A673 (cell line): Measurements from ENCODE around the gene ADAM12. TPM values are rescaled to one million over a fixed set of nuclear protein-coding genes. Genes with fewer than 3 reads are reported as not detected.
A peak's percentile ranks its signal among the peaks of the same experiment; 100 is the strongest.

ENCODE experiments used
- BruUV-seq: library from RNA; stranded (reverse); fragments of 400-500 nt; replicated peaks from 2 replicates; lab custom pipeline; 2021; lab: Mats Ljungman, UMichigan
- CTCF ChIA-PET: fragments of 300-600 bp; sonication (Branson Sonifier 250); formaldehyde crosslinking; loops from one replicate; lab custom pipeline; 2022; ENCODE audit warnings: antibody characterized with exemption; lab: Charles Lee
- POLR2A ChIA-PET: fragments of 300-600 bp; sonication (Branson Sonifier 250); formaldehyde crosslinking; loops from one replicate; lab custom pipeline; 2022; ENCODE audit warnings: antibody characterized with exemption; ENCODE audit not compliant: low non-redundant PET; lab: Charles Lee
- DNase-seq: peaks from one replicate; pipeline ENCODE4 v3.0.0-alpha.2; 2015; ENCODE audit warnings: low spot score
- H3K27ac ChIP-seq: fragments of 200-600 bp; sonication (generic); 2 replicates; pipeline ENCODE4 v1.5.1; 2016; ENCODE audit warnings: mixed run types, low read depth, mild to moderate bottlenecking, mixed read lengths, antibody characterized with exemption, low read length; ENCODE audit not compliant: poor library complexity, severe bottlenecking
- H3K27me3 ChIP-seq: fragments of 200-600 bp; sonication (generic); replicated peaks from 2 replicates; pipeline ENCODE4 v1.6.1; 2017; ENCODE audit warnings: mixed run types, low read depth, mild to moderate bottlenecking, mixed read lengths, antibody characterized with exemption, low read length; ENCODE audit not compliant: insufficient read depth, poor library complexity
- H3K36me3 ChIP-seq: fragments of 200-600 bp; sonication (generic); 2 replicates; pipeline ENCODE4 v1.6.1; 2016; ENCODE audit warnings: mixed run types, mild to moderate bottlenecking, mixed read lengths, antibody characterized with exemption, low read length; ENCODE audit not compliant: insufficient read depth, poor library complexity, severe bottlenecking
- H3K4me1 ChIP-seq: fragments of 200-600 bp; sonication (generic); 2 replicates; pipeline ENCODE4 v1.6.1; 2017; ENCODE audit warnings: mixed run types, mild to moderate bottlenecking, mixed read lengths, antibody characterized with exemption, low read length; ENCODE audit not compliant: insufficient read depth, poor library complexity, severe bottlenecking
- H3K4me3 ChIP-seq: fragments of 200-600 bp; sonication (generic); 2 replicates; pipeline ENCODE4 v1.5.1; 2016; ENCODE audit warnings: low read depth, mixed run types, mild to moderate bottlenecking, mixed read lengths, low read length; ENCODE audit not compliant: poor library complexity, severe bottlenecking
- H3K9me3 ChIP-seq: fragments of 200-600 bp; sonication (generic); 2 replicates; pipeline ENCODE4 v1.6.1; 2016; ENCODE audit warnings: mixed run types, low read depth, mild to moderate bottlenecking, mixed read lengths, antibody characterized with exemption, low read length; ENCODE audit not compliant: poor library complexity, severe bottlenecking
- EZH2 ChIP-seq: fragments of 200-600 bp; sonication (generic); IDR thresholded peaks from 2 replicates; pipeline ENCODE4 v1.6.1; 2017; ENCODE audit warnings: borderline replicate concordance, low read depth, mild to moderate bottlenecking, mixed read lengths, antibody characterized with exemption, low read length; ENCODE audit not compliant: poor library complexity, severe bottlenecking
- intact Hi-C: fragments of 100-400 bp; cut with micrococcal nuclease; formaldehyde crosslinking; loops from one replicate; pipeline ENCODE4 v1.10.0; 2022; ENCODE audit not compliant: unreplicated experiment
- total RNA-seq: library from RNA; stranded (reverse); gene quantifications from 2 replicates; pipeline ENCODE4 v1.2.3, GENCODE V29; 2021
- TF ChIP-seq, protein P1 (sequence below): fragments of 300-800, 200-600 bp; sonication (generic); conservative IDR thresholded peaks from 2 replicates; pipeline ENCODE4 v1.5.1; 2017; ENCODE audit warnings: low read depth, mild to moderate bottlenecking, antibody characterized with exemption, low read length, moderate library complexity, mixed read lengths

Gene ADAM12
- total RNA-seq, 1 experiment from 2014 or later, result 0.17 TPM

DNA sequence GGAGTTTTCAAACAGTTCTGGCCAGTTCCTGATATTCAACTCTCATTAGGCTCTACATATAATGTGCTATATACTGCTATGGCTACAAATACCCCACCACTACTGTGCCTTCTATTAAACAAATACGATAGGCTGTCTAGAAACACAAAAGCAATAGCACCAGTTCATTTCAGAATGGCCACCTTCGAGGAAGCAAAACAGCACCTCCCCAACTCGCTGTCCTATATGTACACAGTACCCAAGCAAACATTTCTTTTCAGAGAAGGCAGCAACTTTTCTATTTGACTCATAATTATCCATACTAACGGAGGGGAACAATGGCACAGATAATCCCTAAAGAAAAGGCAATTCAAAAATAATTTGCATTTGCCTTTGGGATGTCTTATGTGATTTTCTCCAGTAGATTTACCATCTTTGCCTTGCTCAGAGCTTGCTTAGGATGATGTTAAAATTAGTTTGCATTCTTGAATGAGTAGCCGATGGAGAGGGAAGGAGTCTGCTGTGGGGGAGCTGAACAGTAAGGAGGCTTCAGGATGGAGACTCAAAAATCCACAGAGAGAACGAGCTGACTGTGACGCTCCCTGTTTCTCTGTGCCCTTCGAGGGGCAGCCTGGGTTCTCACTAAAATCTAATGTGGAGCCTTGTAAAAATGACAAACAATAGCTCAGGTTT lies 273.3 kb downstream of the ADAM12 start:
- BruUV-seq, result no TSS peak
- ChIA-PET CTCF (no interaction called here), POLR2A (no interaction called here)
- no peaks in the 10 kb centered on the region for H3K27me3 ChIP-seq
- H3K36me3 ChIP-seq, result no peaks in the 10 kb centered on the region
- H3K4me3 ChIP-seq, result no peak overlapping the region
- H3K9me3 ChIP-seq, result no peaks in the 10 kb centered on the region
- TF ChIP-seq, protein P1, sequence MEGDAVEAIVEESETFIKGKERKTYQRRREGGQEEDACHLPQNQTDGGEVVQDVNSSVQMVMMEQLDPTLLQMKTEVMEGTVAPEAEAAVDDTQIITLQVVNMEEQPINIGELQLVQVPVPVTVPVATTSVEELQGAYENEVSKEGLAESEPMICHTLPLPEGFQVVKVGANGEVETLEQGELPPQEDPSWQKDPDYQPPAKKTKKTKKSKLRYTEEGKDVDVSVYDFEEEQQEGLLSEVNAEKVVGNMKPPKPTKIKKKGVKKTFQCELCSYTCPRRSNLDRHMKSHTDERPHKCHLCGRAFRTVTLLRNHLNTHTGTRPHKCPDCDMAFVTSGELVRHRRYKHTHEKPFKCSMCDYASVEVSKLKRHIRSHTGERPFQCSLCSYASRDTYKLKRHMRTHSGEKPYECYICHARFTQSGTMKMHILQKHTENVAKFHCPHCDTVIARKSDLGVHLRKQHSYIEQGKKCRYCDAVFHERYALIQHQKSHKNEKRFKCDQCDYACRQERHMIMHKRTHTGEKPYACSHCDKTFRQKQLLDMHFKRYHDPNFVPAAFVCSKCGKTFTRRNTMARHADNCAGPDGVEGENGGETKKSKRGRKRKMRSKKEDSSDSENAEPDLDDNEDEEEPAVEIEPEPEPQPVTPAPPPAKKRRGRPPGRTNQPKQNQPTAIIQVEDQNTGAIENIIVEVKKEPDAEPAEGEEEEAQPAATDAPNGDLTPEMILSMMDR, result no peak
- no peak for TF ChIP-seq EZH2
- DNase-seq, result peak; percentile 29
- H3K4me1 ChIP-seq, result peaks cover 45% of the 10 kb centered on the region
- intact Hi-C loops, result no loop called here
- no peak overlapping the region for H3K27ac ChIP-seq

DNA sequence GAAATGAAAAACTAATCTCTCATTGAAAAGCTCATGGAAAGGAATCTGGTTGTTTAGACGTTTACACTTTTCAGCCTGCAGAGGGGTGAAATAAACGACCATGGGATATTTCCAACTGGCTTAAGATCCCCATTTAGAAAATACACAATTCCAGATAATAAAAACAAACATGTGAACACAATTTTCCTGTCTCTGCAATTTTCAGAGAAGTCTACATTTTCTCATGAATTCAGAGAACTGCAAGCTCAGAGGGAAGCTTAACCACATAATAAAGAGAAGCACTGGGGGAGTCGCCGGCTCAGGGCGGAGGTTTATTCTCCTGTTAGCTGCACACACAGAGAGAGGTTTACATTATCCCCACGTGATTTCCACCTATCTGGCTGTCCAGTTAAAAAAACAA lies 276.8 kb downstream of the ADAM12 start:
- no TSS peak for BruUV-seq
- Histone ChIP-seq H3K36me3 (no peaks in the 10 kb centered on the region), H3K9me3 (no peaks in the 10 kb centered on the region), H3K4me3 (no peak overlapping the region), H3K4me1 (peaks cover 40% of the 10 kb centered on the region), H3K27me3 (no peaks in the 10 kb centered on the region), H3K27ac (no peak overlapping the region)
- no peak for DNase-seq
- TF ChIP-seq, protein P1, result no peak
- no peak for TF ChIP-seq EZH2
- ChIA-PET POLR2A (no interaction called here), CTCF (no interaction called here)
- intact Hi-C loops, result no loop called here

DNA sequence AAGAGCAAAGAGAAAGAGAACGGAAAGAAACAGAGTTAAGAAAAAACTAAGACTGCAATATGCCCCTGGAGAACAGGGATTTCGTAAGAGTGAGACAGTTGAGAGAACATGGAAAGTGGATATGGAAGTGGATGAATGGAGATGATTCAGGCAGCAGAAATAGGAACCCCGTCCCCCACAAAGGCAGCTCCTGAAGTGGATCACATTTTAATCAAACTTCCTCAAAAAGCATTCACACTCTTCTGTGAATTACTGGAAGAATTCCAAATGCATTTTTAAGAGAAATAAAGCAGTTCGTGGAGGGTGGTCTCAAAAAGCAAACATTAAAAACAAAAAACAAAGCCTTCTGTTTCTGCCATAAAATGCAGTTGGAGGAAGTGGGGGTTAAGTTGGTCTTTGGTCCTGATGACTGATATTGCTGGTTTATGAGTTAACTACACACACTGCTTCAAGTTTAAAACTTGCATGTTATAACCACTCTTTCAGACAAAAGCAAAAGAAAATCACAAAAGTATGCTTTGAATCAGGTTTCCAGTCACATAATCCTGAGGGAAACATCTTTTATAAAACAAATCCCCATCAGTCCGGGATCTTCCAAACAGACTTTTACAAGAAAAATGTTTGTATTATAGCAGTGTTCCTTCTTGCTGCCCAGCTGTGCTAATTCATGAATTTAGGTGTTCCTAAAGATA lies 277.6 kb downstream of the ADAM12 start:
- no peaks in the 10 kb centered on the region for H3K27me3 ChIP-seq
- ChIA-PET POLR2A (no interaction called here), CTCF (no interaction called here)
- intact Hi-C loops, result no loop called here
- H3K36me3 ChIP-seq, result no peaks in the 10 kb centered on the region
- TF ChIP-seq, protein P1, result no peak
- TF ChIP-seq EZH2, result no peak
- DNase-seq, result peak; percentile 27
- BruUV-seq, result no TSS peak
- no peak overlapping the region for H3K27ac ChIP-seq
- no peaks in the 10 kb centered on the region for H3K9me3 ChIP-seq
- peaks cover 31% of the 10 kb centered on the region for H3K4me1 ChIP-seq
- no peak overlapping the region for H3K4me3 ChIP-seq
